ENCODE data around the gene OR6B3.
"Not testable (repeated sequence)": the region's sequence is repeated elsewhere in the genome, so short reads cannot be mapped to it uniquely, and the experiment has no call there.

OR6B3 gene

GRCh38 chr2:240053173-240054155 lies at the start of gene OR6B3:
Gene OR6B3, minus strand, starts transcription at chr2:240053521.
- no peak for DNase-seq

DNA sequence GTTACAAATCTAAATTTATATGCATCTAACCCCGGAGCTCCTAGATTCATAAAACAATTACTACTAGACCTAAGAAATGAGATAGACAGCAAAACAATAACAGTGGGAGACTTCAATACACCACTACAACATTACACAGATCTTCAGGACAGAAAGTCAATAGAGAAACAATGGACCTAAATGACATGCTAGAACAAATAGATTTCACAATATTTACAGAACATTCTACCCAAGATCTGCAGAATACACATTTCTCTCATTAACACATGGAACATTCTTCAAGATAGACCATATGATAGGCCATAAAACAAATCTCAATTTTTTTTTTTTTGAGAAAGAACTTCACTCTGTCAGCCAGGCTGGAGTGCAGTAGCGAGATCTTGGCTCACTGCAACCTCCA lies 45.0 kb upstream of the OR6B3 start:
- DNase-seq = no peak

DNA sequence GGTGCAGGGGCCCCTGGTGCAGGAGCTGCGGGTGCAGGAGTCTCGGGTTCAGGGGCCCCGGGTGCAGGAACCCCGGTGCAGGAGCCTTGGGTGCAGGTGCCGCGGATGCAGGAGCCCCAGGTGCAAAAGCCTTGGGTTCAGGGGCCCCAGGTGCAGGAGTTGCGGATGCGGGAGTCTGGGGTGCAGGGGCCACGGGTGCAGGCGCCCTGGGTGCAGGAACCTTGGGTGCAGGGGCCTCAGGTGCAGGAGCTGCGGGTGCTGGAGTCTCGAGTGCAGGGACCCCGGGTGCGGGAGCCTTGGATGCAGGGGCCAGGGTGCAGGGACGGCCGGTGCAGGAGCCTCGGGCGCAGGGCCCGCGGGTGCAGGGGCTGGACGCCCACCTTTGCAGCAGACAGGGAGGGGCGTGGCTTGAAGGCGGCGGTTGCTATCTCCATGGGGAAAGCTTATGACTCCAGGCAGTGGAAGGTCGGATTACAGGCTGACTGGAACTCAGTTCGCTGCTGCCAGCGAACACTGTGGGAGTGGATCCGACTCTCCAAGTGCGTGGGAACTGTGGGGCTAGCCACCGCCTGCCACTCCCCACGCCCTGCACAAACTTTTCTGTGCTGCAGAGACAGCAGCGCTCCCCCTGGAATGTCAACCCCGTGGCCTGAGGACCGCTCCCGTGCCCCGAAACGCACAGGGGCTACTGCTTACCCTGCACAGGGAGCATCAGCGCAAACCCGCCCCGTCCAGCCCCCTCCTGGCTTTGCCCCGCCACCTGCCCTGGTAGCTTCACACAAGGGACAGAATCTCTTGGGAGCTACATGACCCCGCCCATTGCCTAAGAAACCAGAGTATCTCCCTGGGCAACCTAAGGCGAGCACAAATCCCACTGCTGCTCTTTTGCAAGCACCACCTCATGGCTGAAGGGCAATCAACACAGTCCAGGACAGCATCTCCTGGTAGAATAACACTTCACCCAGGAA lies 42.5 kb upstream of the OR6B3 start:
- no peak for DNase-seq

DNA sequence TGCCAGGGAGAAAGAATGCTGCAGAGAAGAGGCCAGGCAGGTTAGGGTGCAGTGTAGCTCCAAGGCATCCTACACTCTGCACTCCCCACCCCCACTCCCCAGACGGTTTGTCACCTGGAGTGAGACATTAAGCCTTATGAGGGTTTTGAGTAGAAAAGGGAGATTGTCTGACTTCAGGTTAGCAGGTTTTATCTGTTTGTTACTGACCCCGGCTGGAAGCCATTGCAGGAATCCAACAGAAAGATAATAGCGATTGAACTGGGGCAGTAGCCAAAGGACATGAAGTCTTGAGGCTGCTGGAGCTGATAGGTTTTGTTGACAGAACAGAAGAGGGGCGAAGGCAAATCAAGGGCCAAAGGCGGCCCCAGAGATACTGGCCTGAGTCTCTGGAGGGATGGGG lies 36.0 kb upstream of the OR6B3 start:
- no peak for DNase-seq

DNA sequence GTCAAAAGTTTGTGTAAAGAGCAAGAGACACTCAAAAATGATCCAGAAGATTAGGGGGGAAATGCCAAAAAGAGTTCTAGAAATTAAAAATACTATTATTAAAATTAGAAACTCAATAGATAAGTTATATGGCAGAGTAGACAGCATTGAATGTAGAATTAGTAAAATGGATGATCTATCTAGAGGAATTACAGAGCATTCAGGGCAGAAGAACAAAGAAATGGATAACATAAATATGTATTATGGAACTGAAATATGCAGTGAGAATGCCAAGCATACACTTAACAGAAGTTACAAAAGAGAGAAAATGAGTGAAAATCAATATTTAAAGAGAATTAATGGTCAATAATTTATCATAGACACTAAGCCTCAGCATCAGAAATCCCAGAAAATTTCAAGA lies 33.2 kb upstream of the OR6B3 start:
- no peak for DNase-seq

DNA sequence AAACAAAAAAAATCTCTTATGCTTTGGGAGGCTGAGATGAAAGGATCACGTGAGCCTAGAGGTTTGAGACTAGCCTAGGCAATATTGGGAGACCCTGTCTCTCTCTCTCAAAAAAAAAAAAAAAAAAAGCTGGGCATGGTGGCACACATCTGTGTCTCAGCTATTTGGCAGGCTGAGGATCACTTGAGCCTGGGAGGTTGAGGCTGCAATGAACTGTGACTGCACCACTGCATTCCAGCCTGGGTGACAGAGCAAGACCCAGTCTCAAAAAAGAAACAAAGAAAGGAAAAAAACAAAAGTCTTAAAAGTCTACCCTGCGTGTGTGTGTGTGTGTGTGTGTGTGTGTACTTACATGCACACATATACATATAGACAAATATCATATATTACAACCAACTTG lies 25.3 kb upstream of the OR6B3 start:
- no peak for DNase-seq

DNA sequence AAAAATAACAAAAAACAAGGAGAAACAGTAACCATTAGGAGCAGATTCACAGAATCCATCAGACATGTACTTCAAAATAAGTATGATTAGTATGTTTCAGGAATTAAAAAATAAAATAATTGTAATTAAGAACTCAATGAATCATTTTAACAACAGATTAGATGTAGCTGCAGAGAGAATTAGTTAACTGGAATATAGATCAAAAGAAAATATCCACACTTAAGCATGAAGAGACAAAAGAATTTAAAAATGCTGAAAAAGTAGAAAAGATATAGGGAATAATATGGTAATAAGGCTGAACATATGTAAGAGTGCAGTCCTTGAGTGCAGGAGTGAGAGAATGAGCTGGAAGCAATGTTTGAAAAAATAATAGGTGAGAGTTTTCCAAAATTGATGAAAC lies 24.1 kb upstream of the OR6B3 start:
- no peak for DNase-seq

GRCh38 chr2:240074545-240074944 lies 21.2 kb upstream of the OR6B3 start:
- DNase-seq = no peak

GRCh38 chr2:240070907-240071306 lies 17.6 kb upstream of the OR6B3 start:
- no peak for DNase-seq

- DNase-seq = no peak
These were observed 16.5 kb upstream of the OR6B3 start for GRCh38 chr2:240069829-240070228.

- no peak for DNase-seq
These were observed 14.9 kb upstream of the OR6B3 start for GRCh38 chr2:240068193-240068592.

DNA sequence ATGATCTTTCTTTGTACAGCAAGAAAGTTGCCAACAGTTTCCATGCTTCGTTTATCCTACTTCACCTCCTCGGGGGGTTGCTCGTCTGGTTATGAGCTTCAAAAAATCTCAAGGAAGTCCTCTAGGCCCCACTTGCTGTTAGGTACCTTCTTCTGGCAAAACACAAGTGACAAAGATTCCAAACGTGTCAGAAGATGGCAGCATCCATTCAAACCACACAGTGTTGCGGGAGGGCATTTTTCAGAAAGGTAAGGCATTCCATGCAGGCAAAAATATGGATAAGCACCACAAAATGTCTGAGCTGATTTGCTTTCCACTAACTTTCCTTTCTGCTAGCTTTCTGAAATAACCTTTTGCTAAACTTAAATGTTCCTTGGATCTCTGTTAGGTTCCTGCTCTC lies 13.2 kb upstream of the OR6B3 start:
- no peak for DNase-seq

- no peak for DNase-seq
These were observed 11.6 kb upstream of the OR6B3 start for GRCh38 chr2:240064898-240065297.

DNA sequence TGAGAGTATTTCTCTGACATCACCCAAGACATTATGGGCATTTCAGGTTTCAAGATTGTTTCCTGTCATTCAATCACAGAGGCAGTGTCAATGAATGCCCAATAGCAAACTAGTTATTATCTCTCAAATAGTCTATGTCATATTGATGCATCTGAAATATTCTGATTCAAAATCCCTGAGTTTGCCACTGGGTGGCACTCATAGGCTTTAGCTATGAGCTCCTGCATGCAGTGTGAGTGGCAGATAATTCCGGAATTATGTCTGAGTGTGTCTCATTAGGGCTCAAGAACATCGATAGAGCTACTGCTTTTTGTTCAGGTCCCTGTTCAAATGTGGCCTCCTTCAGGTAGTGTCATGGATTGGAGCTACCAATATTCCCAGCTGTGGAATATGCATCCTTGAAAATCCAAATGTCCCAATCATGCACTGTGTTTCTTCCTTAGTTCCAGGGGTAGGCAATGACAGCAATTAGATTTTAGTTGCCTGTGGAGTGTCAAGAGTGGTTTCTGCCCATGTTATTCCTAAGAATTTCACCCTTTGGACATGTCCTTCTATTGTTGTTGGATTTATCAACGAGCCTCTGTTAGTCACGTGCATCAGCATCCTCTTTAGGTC lies 7.8 kb upstream of the OR6B3 start:
- peak; percentile 28 to 64 for DNase-seq

- no peak for DNase-seq
These were observed 3.4 kb upstream of the OR6B3 start for GRCh38 chr2:240056678-240057077.

GRCh38 chr2:240055177-240055917 lies 2.0 kb upstream of the OR6B3 start:
- no peak for DNase-seq

DNA sequence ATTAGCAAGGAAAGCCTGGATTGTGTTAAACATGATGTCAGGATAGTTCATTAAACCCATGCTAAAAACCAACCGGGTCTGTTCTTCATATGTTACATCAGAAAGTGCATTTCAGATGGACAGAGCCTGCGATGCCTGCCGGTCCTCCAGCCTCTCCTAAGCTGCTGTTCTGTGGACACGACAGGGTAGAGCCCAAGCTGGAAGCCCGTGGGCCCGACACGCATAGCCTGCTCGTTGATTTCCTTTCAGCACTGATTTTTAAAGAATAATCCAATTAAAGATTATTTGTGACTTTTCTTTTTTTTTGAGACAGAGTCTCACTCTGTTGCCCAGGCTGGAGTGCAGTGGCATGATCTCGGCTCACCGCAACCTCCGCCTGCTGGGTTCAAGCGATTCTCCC lies 797 bp downstream of the OR6B3 start:
- DNase-seq = no peak

- DNase-seq = no peak
These were observed 1.6 kb downstream of the OR6B3 start for GRCh38 chr2:240051697-240052096.

DNA sequence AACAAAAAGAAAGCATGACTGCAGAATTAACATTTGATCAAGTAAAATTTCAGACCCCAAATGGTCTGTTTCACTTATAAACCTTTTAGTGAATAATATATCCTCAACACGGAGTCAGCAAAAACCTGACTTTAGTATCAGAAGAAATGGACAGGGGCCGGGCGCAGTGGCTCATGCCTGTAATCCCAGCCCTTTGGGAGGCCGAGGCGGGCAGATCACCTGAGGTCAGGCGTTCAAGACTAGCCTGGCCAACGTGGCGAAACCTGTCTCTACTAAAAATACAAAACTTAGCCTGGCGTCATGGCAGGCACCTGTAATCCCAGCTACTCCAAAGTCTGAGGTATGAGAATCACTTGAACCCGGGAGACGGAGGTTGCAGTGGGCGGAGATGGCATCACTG lies 3.0 kb downstream of the OR6B3 start:
- DNase-seq = no peak

DNA sequence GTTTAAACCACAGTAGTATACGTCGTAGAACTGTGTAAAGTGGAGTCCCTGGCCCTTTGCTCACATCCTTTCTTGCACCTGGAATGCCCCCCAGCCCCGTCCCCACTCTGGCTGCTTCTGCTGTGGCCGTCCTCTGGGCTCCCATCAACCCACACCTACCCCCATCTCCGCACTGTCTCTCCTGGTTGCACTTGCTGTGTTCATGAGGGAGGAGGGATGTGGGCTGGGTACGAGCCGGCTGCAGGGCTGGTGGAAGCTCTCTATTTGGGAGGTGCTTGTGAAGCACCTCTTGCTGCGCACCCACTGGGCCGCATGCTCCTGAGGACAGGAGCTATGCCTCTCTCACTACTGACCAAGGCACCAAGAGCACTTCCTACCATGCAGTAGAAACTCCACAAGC lies 5.1 kb downstream of the OR6B3 start:
- DNase-seq = no peak

DNA sequence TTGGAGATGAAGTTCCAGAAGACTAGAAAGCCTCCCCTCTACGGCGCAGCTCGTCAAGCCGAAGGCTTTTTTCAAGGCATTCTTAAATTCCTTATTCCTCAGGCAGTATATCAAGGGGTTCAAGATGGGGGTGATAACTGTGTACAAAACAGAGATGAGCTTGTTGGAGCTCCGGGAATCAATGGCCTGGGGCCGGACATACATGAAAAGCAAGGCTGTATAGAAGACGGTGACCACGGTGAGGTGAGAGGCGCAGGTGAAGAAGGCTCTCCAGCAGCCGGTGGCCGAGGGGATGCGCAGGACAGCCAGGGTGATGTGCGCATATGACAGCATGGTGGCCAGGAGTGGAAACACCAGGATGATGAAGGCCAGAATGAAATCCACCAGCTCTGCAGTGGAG lies 8.2 kb downstream of the OR6B3 start:
- no peak for DNase-seq

- DNase-seq = not testable (repeated sequence)
These were observed 9.2 kb downstream of the OR6B3 start for GRCh38 chr2:240044096-240044495.
